HepG2 (cell line): ENCODE data around the gene NDUFB3. TPM values are rescaled to one million over a fixed set of nuclear protein-coding genes. Genes with fewer than 3 reads are reported as not detected.
A peak's percentile ranks its signal among the peaks of the same experiment; 100 is the strongest.

Experiments
- FOXJ3 ChIP-seq: sonication (generic); formaldehyde crosslinking; IDR thresholded peaks from 2 replicates; pipeline ENCODE4 v1.4.0; 2020; ENCODE audit warnings: missing genetic modification reagents, mild to moderate bottlenecking, borderline replicate concordance
- HCFC1 ChIP-seq: fragments of 150-350 bp; IDR thresholded peaks from 2 replicates; pipeline ENCODE4 v1.6.1; 2014; ENCODE audit warnings: low read depth, low read length
- HDAC2 ChIP-seq: sonication (generic); formaldehyde crosslinking; IDR thresholded peaks from 2 replicates; pipeline ENCODE4 v1.4.0; 2020; ENCODE audit warnings: missing genetic modification reagents
- KDM3A ChIP-seq: IDR thresholded peaks from 2 replicates; pipeline ENCODE4 v1.6.1; 2018; ENCODE audit warnings: low read depth, missing compliant biosample characterization
- POLR2A ChIP-seq, 2 experiments: IDR thresholded peaks; 2 replicates each; pipeline ENCODE4 v1.6.1; 2011; ENCODE audit warnings: low read depth in 2 of 2, low read length in 2 of 2, mild to moderate bottlenecking in 1 of 2, moderate library complexity in 1 of 2; ENCODE audit not compliant: insufficient read depth in 1 of 2
- PRMT3 ChIP-seq: sonication (generic); formaldehyde crosslinking; IDR thresholded peaks from 2 replicates; pipeline ENCODE4 v1.8.1; 2022; ENCODE audit warnings: low read depth, mild to moderate bottlenecking, moderate library complexity, missing genetic modification reagents, borderline replicate concordance
- SOX13 ChIP-seq, 3 experiments: fragments of 450-650 bp in 1 of 3; sonication (generic) in 1 of 3; formaldehyde crosslinking in 1 of 3; IDR thresholded peaks in 2 of 3; conservative IDR thresholded peaks in 1 of 3; 2 replicates each; pipeline versions ENCODE4 v1.5.0 to v1.6.1; 2016 to 2020; ENCODE audit warnings: antibody characterized with exemption in 1 of 3, mild to moderate bottlenecking in 1 of 3, missing compliant biosample characterization in 1 of 3, missing genetic modification reagents in 1 of 3, moderate library complexity in 1 of 3
- SOX5 ChIP-seq: IDR thresholded peaks from 2 replicates; pipeline ENCODE4 v1.6.1; 2016; ENCODE audit warnings: borderline replicate concordance
- SRF ChIP-seq: IDR thresholded peaks from 2 replicates; pipeline ENCODE4 v1.6.1; 2011; ENCODE audit warnings: mild to moderate bottlenecking, low read depth, low read length, moderate library complexity
- SRSF4 ChIP-seq: fragments of 200-400 bp; formaldehyde crosslinking; IDR thresholded peaks from one replicate; pipeline ENCODE4 v1.6.1; 2018; ENCODE audit warnings: mild to moderate bottlenecking, low read depth, low read length, moderate library complexity; ENCODE audit not compliant: poor library complexity, severe bottlenecking
- YEATS4 ChIP-seq: sonication (generic); formaldehyde crosslinking; IDR thresholded peaks from 2 replicates; pipeline ENCODE4 v1.4.0; 2020; ENCODE audit warnings: missing genetic modification reagents, borderline replicate concordance
- ZBTB20 ChIP-seq: sonication (generic); formaldehyde crosslinking; IDR thresholded peaks from 2 replicates; pipeline ENCODE4 v1.8.1; 2023; ENCODE audit warnings: missing genetic modification reagents, low read depth, mild to moderate bottlenecking, borderline replicate concordance
- ZFP90 ChIP-seq: sonication (generic); formaldehyde crosslinking; IDR thresholded peaks from 2 replicates; pipeline ENCODE4 v1.8.0; 2022; ENCODE audit warnings: missing genetic modification reagents, mild to moderate bottlenecking, inconsistent platforms, borderline replicate concordance
- ZNF282 ChIP-seq: fragments of 450-650 bp; IDR thresholded peaks from 2 replicates; pipeline ENCODE4 v1.6.1; 2018; ENCODE audit not compliant: partially characterized antibody
- ZNF510 ChIP-seq: sonication (generic); formaldehyde crosslinking; IDR thresholded peaks from 2 replicates; pipeline ENCODE4 v1.4.0; 2020; ENCODE audit warnings: low read depth, mild to moderate bottlenecking, missing genetic modification reagents
- ZNF577 ChIP-seq: sonication (generic); formaldehyde crosslinking; IDR thresholded peaks from 2 replicates; pipeline ENCODE4 v1.4.0; 2020; ENCODE audit warnings: mild to moderate bottlenecking, low read depth, missing genetic modification reagents, borderline replicate concordance
- ZNF670 ChIP-seq: sonication (generic); formaldehyde crosslinking; IDR thresholded peaks from 2 replicates; pipeline ENCODE4 v1.8.0; 2022; ENCODE audit warnings: mild to moderate bottlenecking, missing genetic modification reagents, borderline replicate concordance
- polyA plus RNA-seq, 8 experiments: library from polyadenylated mRNA; depleted of rRNA in 3 of 8; stranded (reverse) in 7 of 8; unstranded in 1 of 8; fragments of >200 nt; fragmentation: Illumina TruSeq in 4 of 8; extraction: Trizol in 4 of 8; gene quantifications; 2 replicates each; pipeline versions ENCODE4 v1.2.1 to v1.2.3, GENCODE V29; 2011 to 2016; ENCODE audit warnings: low read depth in 4 of 8, missing spikeins in 1 of 8, mixed read lengths in 1 of 8; ENCODE audit not compliant: insufficient read depth in 1 of 8
- total RNA-seq, 5 experiments: library from RNA; depleted of rRNA; stranded (reverse); fragments of >200 nt; fragmentation: Illumina TruSeq; extraction: Trizol; gene quantifications; 2 replicates each; pipeline ENCODE4 v1.2.3, GENCODE V29; 2016; ENCODE audit warnings: low read depth in 1 of 5
- TF ChIP-seq, protein P1 (sequence below), 2 experiments: fragments of 450-650 bp in 1 of 2; sonication (generic) in 1 of 2; formaldehyde crosslinking; IDR thresholded peaks; 2 replicates each; pipeline versions ENCODE4 v1.5.0 to v1.8.0; 2020 to 2022; ENCODE audit warnings: mild to moderate bottlenecking in 1 of 2, missing genetic modification reagents in 1 of 2
- TF ChIP-seq, protein P2 (sequence below): sonication (generic); formaldehyde crosslinking; IDR thresholded peaks from 2 replicates; pipeline ENCODE4 v1.5.1; 2020; ENCODE audit warnings: missing genetic modification reagents, mild to moderate bottlenecking, borderline replicate concordance
- TF ChIP-seq, protein P3 (sequence below), 2 experiments: sonication (generic) in 1 of 2; formaldehyde crosslinking in 1 of 2; IDR thresholded peaks; 2 replicates each; pipeline versions ENCODE4 v1.4.0 to v1.6.1; 2018 to 2020; ENCODE audit warnings: missing genetic modification reagents in 2 of 2, borderline replicate concordance in 1 of 2, low read depth in 1 of 2, mild to moderate bottlenecking in 1 of 2, missing biosample characterization in 1 of 2
- TF ChIP-seq, protein P4 (sequence below): sonication (generic); formaldehyde crosslinking; IDR thresholded peaks from 2 replicates; pipeline ENCODE4 v1.4.0; 2020; ENCODE audit warnings: missing genetic modification reagents, low read depth, mild to moderate bottlenecking, borderline replicate concordance

The NDUFB3 gene
- total and polyA plus RNA-seq, 2 of the 13 experiments (the other 11 are each of a cell fraction or from before 2014, with no cell fraction given) = 50.7 to 159 TPM

DNA sequence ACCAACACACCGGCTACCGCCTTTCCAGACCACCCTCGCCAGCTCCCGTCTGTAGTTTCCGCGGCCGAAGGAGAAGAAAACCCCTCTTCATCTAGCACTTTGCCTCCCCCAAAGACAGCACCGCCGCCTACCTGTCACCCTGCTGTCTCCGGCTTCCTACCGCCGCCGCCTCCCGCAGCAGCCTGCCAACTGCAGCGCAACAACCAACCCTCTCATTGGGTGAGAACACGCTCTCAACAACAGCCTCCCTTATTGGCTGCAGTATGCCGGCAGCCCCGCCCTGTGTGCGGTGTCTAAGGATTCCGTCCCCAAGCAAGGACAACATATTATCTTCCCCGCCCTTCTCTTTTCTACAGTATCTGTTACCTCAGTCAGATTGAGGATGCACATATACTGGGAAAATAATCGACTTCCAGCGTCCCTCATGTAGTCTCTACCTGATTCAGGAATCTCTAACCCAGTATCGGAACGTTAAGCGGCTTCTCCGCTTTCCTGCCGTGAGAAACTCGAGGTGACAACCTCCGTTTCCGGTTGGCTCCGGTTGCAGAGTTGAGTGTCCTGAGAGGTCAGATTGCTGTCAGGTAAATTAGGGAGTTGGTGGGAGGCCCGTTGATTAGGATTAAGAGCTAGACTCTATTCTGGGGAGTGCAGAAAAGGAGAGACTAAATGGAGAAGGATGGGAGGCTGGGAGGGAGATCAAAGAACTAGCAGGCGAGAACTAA, at the start of gene NDUFB3, which contains the start of gene HYCC2 (continued):
- TF ChIP-seq PRMT3 (CRISPR knock-in tag) (no peak), YEATS4 (CRISPR knock-in tag) (peak; percentile 98), HDAC2 (CRISPR knock-in tag) (peak; percentile 95), SOX5 (CRISPR knock-in tag) (peak; percentile 64), ZBTB20 (peak; percentile 64; the same call in 1 of the 2 replicates), KDM3A (CRISPR knock-in tag) (peak; percentile 67; the same call in 1 of the 2 replicates), ZNF577 (CRISPR knock-in tag) (peak; percentile 75; the same call in 1 of the 2 replicates), ZFP90 (CRISPR knock-in tag) (peak; percentile 86; the same call in 1 of the 2 replicates), SRF (peak; percentile 67; the same call in 1 of the 2 replicates), SRSF4 (no peak), SOX13 (IDR thresholded peaks at IDR 0.05) (no peak), SOX13 (CRISPR knock-in tag; conservative IDR thresholded peaks at IDR 0.05 in 1 of 2, IDR thresholded peaks at IDR 0.05 in 1 of 2) (peak; percentile 45 to 88; a peak in 2 of 4 replicates), FOXJ3 (CRISPR knock-in tag) (peak; percentile 71; the same call in 1 of the 2 replicates), ZNF282 (no peak), POLR2A (IDR thresholded peaks at IDR 0.05; ENCODE audit: insufficient read depth in 1 of 2, low read depth in 2 of 2, low read length in 2 of 2) (peak; percentile 65 to 71), ZNF510 (CRISPR knock-in tag) (peak; percentile 91; the same call in 1 of the 2 replicates), HCFC1 (peak; percentile 76), ZNF670 (CRISPR knock-in tag) (no peak)
- TF ChIP-seq, protein P1, sequence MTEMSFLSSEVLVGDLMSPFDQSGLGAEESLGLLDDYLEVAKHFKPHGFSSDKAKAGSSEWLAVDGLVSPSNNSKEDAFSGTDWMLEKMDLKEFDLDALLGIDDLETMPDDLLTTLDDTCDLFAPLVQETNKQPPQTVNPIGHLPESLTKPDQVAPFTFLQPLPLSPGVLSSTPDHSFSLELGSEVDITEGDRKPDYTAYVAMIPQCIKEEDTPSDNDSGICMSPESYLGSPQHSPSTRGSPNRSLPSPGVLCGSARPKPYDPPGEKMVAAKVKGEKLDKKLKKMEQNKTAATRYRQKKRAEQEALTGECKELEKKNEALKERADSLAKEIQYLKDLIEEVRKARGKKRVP (CRISPR knock-in tag; IDR thresholded peaks at IDR 0.05) = peak in 1 of 2 experiments; percentile 86; a peak in 2 of 4 replicates
- TF ChIP-seq, protein P2, sequence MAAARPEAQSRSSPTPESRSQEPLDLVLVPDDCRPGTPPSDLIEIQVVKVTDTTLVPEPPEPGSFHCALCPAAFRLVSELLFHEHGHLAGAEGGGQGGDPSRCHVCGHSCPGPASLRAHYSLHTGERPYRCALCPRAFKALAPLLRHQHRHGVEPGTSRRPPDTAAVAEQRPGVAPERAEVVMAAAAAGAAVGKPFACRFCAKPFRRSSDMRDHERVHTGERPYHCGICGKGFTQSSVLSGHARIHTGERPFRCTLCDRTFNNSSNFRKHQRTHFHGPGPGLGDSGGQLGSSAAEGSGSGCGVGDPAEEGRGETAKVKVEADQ = peak; percentile 97
- TF ChIP-seq, protein P3, sequence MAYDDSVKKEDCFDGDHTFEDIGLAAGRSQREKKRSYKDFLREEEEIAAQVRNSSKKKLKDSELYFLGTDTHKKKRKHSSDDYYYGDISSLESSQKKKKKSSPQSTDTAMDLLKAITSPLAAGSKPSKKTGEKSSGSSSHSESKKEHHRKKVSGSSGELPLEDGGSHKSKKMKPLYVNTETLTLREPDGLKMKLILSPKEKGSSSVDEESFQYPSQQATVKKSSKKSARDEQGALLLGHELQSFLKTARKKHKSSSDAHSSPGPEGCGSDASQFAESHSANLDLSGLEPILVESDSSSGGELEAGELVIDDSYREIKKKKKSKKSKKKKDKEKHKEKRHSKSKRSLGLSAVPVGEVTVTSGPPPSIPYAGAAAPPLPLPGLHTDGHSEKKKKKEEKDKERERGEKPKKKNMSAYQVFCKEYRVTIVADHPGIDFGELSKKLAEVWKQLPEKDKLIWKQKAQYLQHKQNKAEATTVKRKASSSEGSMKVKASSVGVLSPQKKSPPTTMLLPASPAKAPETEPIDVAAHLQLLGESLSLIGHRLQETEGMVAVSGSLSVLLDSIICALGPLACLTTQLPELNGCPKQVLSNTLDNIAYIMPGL (CRISPR knock-in tag; IDR thresholded peaks at IDR 0.05; ENCODE audit: borderline replicate concordance in 1 of 2, low read depth in 1 of 2) = peak; percentile 94 to 98
- TF ChIP-seq, protein P4, sequence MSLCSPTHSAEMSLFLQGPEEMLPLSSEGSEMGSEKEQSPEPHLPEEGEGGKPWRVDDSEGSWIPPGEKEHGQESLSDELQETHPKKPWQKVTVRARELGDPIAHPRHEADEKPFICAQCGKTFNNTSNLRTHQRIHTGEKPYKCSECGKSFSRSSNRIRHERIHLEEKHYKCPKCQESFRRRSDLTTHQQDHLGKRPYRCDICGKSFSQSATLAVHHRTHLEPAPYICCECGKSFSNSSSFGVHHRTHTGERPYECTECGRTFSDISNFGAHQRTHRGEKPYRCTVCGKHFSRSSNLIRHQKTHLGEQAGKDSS = no peak; the same call in 1 of the 2 replicates
